HepG2 (cell line): ENCODE data around the gene C22orf31. TPM values are rescaled to one million over a fixed set of nuclear protein-coding genes. Genes with fewer than 3 reads are reported as not detected.

ENCODE experiments used
- ATAC-seq: fragments of 200-7000 bp; cut with Tn5 transposase; 3 replicates; pipeline ENCODE4 v1.9.1; 2020; ENCODE audit warnings: mild to moderate bottlenecking, moderate library complexity
- BruUV-seq: library from RNA; stranded (reverse); fragments of 400-500 nt; replicated peaks from 2 replicates; lab custom pipeline; 2021; lab: Mats Ljungman, UMichigan
- CTCF ChIA-PET: fragments of 300-600 bp; formaldehyde crosslinking; extraction: SDS; loops from one replicate; lab custom pipeline; 2021; ENCODE audit warnings: low total read pairs, inconsistent platforms, low intra/inter-chr PET ratio; lab: Yijun Ruan, JAX
- POLR2A ChIA-PET: fragments of 350-600 bp; sonication (Branson Sonifier 250); formaldehyde crosslinking; loops from one replicate; lab custom pipeline; 2020; ENCODE audit warnings: antibody characterized with exemption, inconsistent platforms; lab: Yijun Ruan, JAX
- DNase-seq: peaks from one replicate; pipeline ENCODE4 v3.0.0-alpha.2; 2015; ENCODE audit warnings: low spot score
- FAIRE-seq: peaks from 3 replicates; lab custom pipeline; 2011; peaks lifted over from hg19 to GRCh38; lab: Jason Lieb, UNC
- H2AFZ ChIP-seq: one replicate; pipeline ENCODE4 v1.6.1; 2011; ENCODE audit warnings: low read length, inconsistent platforms
- H3K27ac ChIP-seq: fragments of 300-600 bp; 3 replicates; pipeline ENCODE4 v1.8.0; 2011; ENCODE audit warnings: mixed run types, mild to moderate bottlenecking, mixed read lengths, low read length, inconsistent platforms; ENCODE audit not compliant: insufficient read depth; ENCODE audit errors: extremely low read length
- H3K27me3 ChIP-seq, 2 experiments: fragments of 200-600 bp in 1 of 2; 2 replicates in 1 of 2; 3 replicates in 1 of 2; pipeline versions ENCODE4 v1.6.0 to v1.8.0; 2011; ENCODE audit warnings: low read length in 2 of 2, mild to moderate bottlenecking in 2 of 2, moderate library complexity in 2 of 2, inconsistent platforms in 1 of 2; ENCODE audit not compliant: insufficient read depth in 2 of 2, control insufficient read depth in 1 of 2
- H3K36me3 ChIP-seq, 2 experiments: fragments of 200-600 bp in 1 of 2; replicated peaks in 1 of 2; 2 replicates in 1 of 2; 3 replicates in 1 of 2; pipeline versions ENCODE4 v1.5.1 to v1.8.0; 2011; ENCODE audit warnings: low read length in 2 of 2, inconsistent platforms in 1 of 2; ENCODE audit not compliant: insufficient read depth in 2 of 2, control insufficient read depth in 1 of 2
- H3K4me1 ChIP-seq: 2 replicates; pipeline ENCODE4 v1.5.1; 2012; ENCODE audit warnings: low read length, inconsistent platforms; ENCODE audit not compliant: insufficient read depth
- H3K4me2 ChIP-seq: 2 replicates; pipeline ENCODE4 v1.6.0; 2011; ENCODE audit warnings: low read depth, low read length, inconsistent platforms
- H3K4me3 ChIP-seq, 3 experiments: fragments of 200-600 bp in 1 of 3; sonication (generic), shearing (Covaris generic) in 1 of 3; replicated peaks in 1 of 3; 2 replicates each; pipeline ENCODE4 v1.5.1; 2011 to 2016; ENCODE audit warnings: low read length in 3 of 3, inconsistent platforms in 2 of 3, low read depth in 2 of 3, mild to moderate bottlenecking in 2 of 3, control low read depth in 1 of 3, mixed read lengths in 1 of 3; ENCODE audit not compliant: insufficient read depth in 1 of 3
- H3K79me2 ChIP-seq: one replicate; pipeline ENCODE4 v1.6.1; 2011; ENCODE audit warnings: low read length, inconsistent platforms; ENCODE audit not compliant: insufficient read depth
- H3K9ac ChIP-seq: 2 replicates; pipeline ENCODE4 v1.6.0; 2011; ENCODE audit warnings: mild to moderate bottlenecking, low read depth, low read length, inconsistent platforms; ENCODE audit not compliant: insufficient read depth
- H3K9me3 ChIP-seq: 2 replicates; pipeline ENCODE4 v1.5.1; 2012; ENCODE audit warnings: mild to moderate bottlenecking, low read length
- H4K20me1 ChIP-seq: 2 replicates; pipeline ENCODE4 v1.6.0; 2011; ENCODE audit warnings: inconsistent platforms, mild to moderate bottlenecking, low read length, moderate library complexity; ENCODE audit not compliant: insufficient read depth
- ATF7-NPFF ChIP-seq: sonication (generic); formaldehyde crosslinking; IDR thresholded peaks from 2 replicates; pipeline ENCODE4 v1.8.1; 2023; ENCODE audit warnings: mild to moderate bottlenecking, low read depth, missing genetic modification reagents, moderate library complexity
- KDM6A ChIP-seq: IDR thresholded peaks from 2 replicates; pipeline ENCODE4 v1.6.1; 2016; ENCODE audit warnings: low read depth
- MED1 ChIP-seq: sonication (generic); formaldehyde crosslinking; IDR thresholded peaks from 2 replicates; pipeline ENCODE4 v1.4.0; 2020; ENCODE audit warnings: missing genetic modification reagents
- MXD4 ChIP-seq: IDR thresholded peaks from 2 replicates; pipeline ENCODE4 v1.6.1; 2016; ENCODE audit warnings: mild to moderate bottlenecking, missing biosample characterization, missing genetic modification reagents
- MYNN ChIP-seq: sonication (generic); formaldehyde crosslinking; IDR thresholded peaks from 2 replicates; pipeline ENCODE4 v1.4.0; 2020; ENCODE audit warnings: mild to moderate bottlenecking, low read depth, missing genetic modification reagents
- NFE2 ChIP-seq: sonication (generic); formaldehyde crosslinking; IDR thresholded peaks from 2 replicates; pipeline ENCODE4 v1.4.0; 2020; ENCODE audit warnings: missing genetic modification reagents
- NFIC ChIP-seq: IDR thresholded peaks from 2 replicates; pipeline ENCODE4 v1.6.1; 2012; ENCODE audit warnings: mild to moderate bottlenecking, low read length, inconsistent platforms
- NFKB2 ChIP-seq: sonication (generic); formaldehyde crosslinking; IDR thresholded peaks from 2 replicates; pipeline ENCODE4 v1.4.0; 2020; ENCODE audit warnings: missing genetic modification reagents, borderline replicate concordance
- SIX1 ChIP-seq: sonication (generic); formaldehyde crosslinking; IDR thresholded peaks from 2 replicates; pipeline ENCODE4 v1.4.0; 2020; ENCODE audit warnings: missing genetic modification reagents, borderline replicate concordance
- TAF1 ChIP-seq: sonication (generic); formaldehyde crosslinking; IDR thresholded peaks from 2 replicates; pipeline ENCODE4 v1.4.0; 2020; ENCODE audit warnings: missing genetic modification reagents
- TOPORS ChIP-seq: sonication (generic); formaldehyde crosslinking; IDR thresholded peaks from 2 replicates; pipeline ENCODE4 v1.8.0; 2023; ENCODE audit warnings: mild to moderate bottlenecking, missing genetic modification reagents
- ZBTB38 ChIP-seq: sonication (generic); formaldehyde crosslinking; IDR thresholded peaks from 2 replicates; pipeline ENCODE4 v1.5.1; 2020; ENCODE audit warnings: mild to moderate bottlenecking, missing genetic modification reagents
- ZFP36L1 ChIP-seq: sonication (generic); formaldehyde crosslinking; IDR thresholded peaks from 2 replicates; pipeline ENCODE4 v1.8.0; 2022; ENCODE audit warnings: mild to moderate bottlenecking, missing genetic modification reagents, moderate library complexity
- ZMAT3 ChIP-seq: sonication (generic); formaldehyde crosslinking; conservative IDR thresholded peaks from 2 replicates; pipeline ENCODE4 v1.7.0; 2021; ENCODE audit warnings: missing genetic modification reagents
- ZNF678 ChIP-seq: sonication (generic); formaldehyde crosslinking; IDR thresholded peaks from 2 replicates; pipeline ENCODE4 v1.4.0; 2020; ENCODE audit warnings: mild to moderate bottlenecking, missing genetic modification reagents
- ZNF839 ChIP-seq: sonication (generic); formaldehyde crosslinking; IDR thresholded peaks from 2 replicates; pipeline ENCODE4 v1.4.0; 2020; ENCODE audit warnings: missing genetic modification reagents, mild to moderate bottlenecking, borderline replicate concordance
- ZNF850 ChIP-seq: sonication (generic); formaldehyde crosslinking; conservative IDR thresholded peaks from 2 replicates; pipeline ENCODE4 v1.9.0; 2021; ENCODE audit warnings: mild to moderate bottlenecking, missing genetic modification reagents
- WGBS: methylation state at CpG from one replicate; pipeline ENCODE4 v1.1.6; 2017; ENCODE audit warnings: low lambda C conversion rate; 5-methylcytosine and 5-hydroxymethylcytosine counted together
- in situ Hi-C: cut with HindIII; loops from 2 replicates; pipeline ENCODE4 v1.10.0; 2017; ENCODE audit warnings: low pct_unique_long_range_greater_than_20kb; ENCODE audit not compliant: extremely low pct_ligation_motif_present
- intact Hi-C: fragments of 100-400 bp; cut with micrococcal nuclease; formaldehyde crosslinking; loops from one replicate; pipeline ENCODE4 v1.10.0; 2022; ENCODE audit not compliant: unreplicated experiment
- polyA plus RNA-seq, 8 experiments: library from polyadenylated mRNA; depleted of rRNA in 3 of 8; stranded (reverse) in 7 of 8; unstranded in 1 of 8; fragments of >200 nt; fragmentation: Illumina TruSeq in 4 of 8; extraction: Trizol in 4 of 8; gene quantifications; 2 replicates each; pipeline versions ENCODE4 v1.2.1 to v1.2.3, GENCODE V29; 2011 to 2016; ENCODE audit warnings: low read depth in 4 of 8, missing spikeins in 1 of 8, mixed read lengths in 1 of 8; ENCODE audit not compliant: insufficient read depth in 1 of 8
- total RNA-seq, 5 experiments: library from RNA; depleted of rRNA; stranded (reverse); fragments of >200 nt; fragmentation: Illumina TruSeq; extraction: Trizol; gene quantifications; 2 replicates each; pipeline ENCODE4 v1.2.3, GENCODE V29; 2016; ENCODE audit warnings: low read depth in 1 of 5
- TF ChIP-seq, protein P1 (sequence below): sonication (generic); formaldehyde crosslinking; IDR thresholded peaks from 2 replicates; pipeline ENCODE4 v1.4.0; 2020; ENCODE audit warnings: missing genetic modification reagents
- TF ChIP-seq, protein P2 (sequence below): sonication (generic); formaldehyde crosslinking; IDR thresholded peaks from 2 replicates; pipeline ENCODE4 v1.8.1; 2023; ENCODE audit warnings: mild to moderate bottlenecking, inconsistent platforms, moderate library complexity, missing genetic modification reagents, borderline replicate concordance
- TF ChIP-seq, protein P3 (sequence below): sonication (generic); formaldehyde crosslinking; IDR thresholded peaks from 2 replicates; pipeline ENCODE4 v1.8.1; 2023; ENCODE audit warnings: mild to moderate bottlenecking, missing genetic modification reagents, borderline replicate concordance

C22orf31 gene
- total and polyA plus RNA-seq, 2 of the 13 experiments (the other 11 are each of a cell fraction or from before 2014, with no cell fraction given): not detected

- no peak for FAIRE-seq
- 100% methylated on average over 1 of the region's 1 CpG for WGBS
These were observed 41.5 kb upstream of the C22orf31 start for GRCh38 chr22:29103121-29103520.

GRCh38 chr22:29102300-29102699, 40.7 kb upstream of the C22orf31 start:
- no peak for DNase-seq
- no TSS peak for BruUV-seq
- intact Hi-C loops (no loop called here), in situ Hi-C loops (no loop called here)
- H3K9ac ChIP-seq: no peak overlapping the region
- ChIA-PET CTCF (no interaction called here), POLR2A (no interaction called here)
- H3K4me1 ChIP-seq: peaks cover 7% of the 10 kb centered on the region
- H3K4me2 ChIP-seq: no peak overlapping the region
- H3K27ac ChIP-seq: no peak overlapping the region
- H4K20me1 ChIP-seq: no peaks in the 10 kb centered on the region
- no peaks in the 10 kb centered on the region for H3K9me3 ChIP-seq
- H3K27me3 ChIP-seq: no peaks in the 10 kb centered on the region
- no peaks in the 10 kb centered on the region; a peak in 1 of 5 replicates for H3K36me3 ChIP-seq
- no peak overlapping the region for H3K4me3 ChIP-seq
- H3K79me2 ChIP-seq: no peaks in the 10 kb centered on the region
- 97% methylated on average over 2 of the region's 2 CpGs for WGBS
- no peak for ATAC-seq
- FAIRE-seq: no peak
- no peak overlapping the region for H2AFZ ChIP-seq
- TF ChIP-seq NFKB2 (CRISPR knock-in tag): no peak
- no peak for TF ChIP-seq ZFP36L1 (CRISPR knock-in tag)
- no peak for TF ChIP-seq ZNF839
- no peak for TF ChIP-seq NFIC
- no peak for TF ChIP-seq MED1 (CRISPR knock-in tag)
- TF ChIP-seq ATF7-NPFF: no peak
- no peak for TF ChIP-seq SIX1 (CRISPR knock-in tag)
- TF ChIP-seq KDM6A (CRISPR knock-in tag): no peak
- no peak for TF ChIP-seq NFE2 (CRISPR knock-in tag)
- TF ChIP-seq, protein P1, sequence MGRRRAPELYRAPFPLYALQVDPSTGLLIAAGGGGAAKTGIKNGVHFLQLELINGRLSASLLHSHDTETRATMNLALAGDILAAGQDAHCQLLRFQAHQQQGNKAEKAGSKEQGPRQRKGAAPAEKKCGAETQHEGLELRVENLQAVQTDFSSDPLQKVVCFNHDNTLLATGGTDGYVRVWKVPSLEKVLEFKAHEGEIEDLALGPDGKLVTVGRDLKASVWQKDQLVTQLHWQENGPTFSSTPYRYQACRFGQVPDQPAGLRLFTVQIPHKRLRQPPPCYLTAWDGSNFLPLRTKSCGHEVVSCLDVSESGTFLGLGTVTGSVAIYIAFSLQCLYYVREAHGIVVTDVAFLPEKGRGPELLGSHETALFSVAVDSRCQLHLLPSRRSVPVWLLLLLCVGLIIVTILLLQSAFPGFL (CRISPR knock-in tag): no peak
- TF ChIP-seq, protein P2, sequence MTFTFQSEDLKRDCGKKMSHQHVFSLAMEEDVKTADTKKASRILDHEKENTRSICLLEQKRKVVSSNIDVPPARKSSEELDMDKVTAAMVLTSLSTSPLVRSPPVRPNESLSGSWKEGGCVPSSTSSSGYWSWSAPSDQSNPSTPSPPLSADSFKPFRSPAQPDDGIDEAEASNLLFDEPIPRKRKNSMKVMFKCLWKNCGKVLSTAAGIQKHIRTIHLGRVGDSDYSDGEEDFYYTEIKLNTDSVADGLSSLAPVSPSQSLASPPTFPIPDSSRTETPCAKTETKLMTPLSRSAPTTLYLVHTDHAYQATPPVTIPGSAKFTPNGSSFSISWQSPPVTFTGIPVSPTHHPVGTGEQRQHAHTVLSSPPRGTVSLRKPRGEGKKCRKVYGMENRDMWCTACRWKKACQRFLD (CRISPR knock-in tag): no peak
- no peak for TF ChIP-seq ZBTB38
- TF ChIP-seq TAF1 (CRISPR knock-in tag): no peak
- TF ChIP-seq ZNF850 (CRISPR knock-in tag): no peak
- no peak for TF ChIP-seq ZMAT3
- TF ChIP-seq, protein P3, sequence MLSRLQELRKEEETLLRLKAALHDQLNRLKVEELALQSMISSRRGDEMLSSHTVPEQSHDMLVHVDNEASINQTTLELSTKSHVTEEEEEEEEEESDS: no peak
- TF ChIP-seq MYNN: no peak
- TF ChIP-seq TOPORS: no peak

More at GRCh38 chr22:29103121-29103520, 41.5 kb upstream of the C22orf31 start:
- no peaks in the 10 kb centered on the region for H3K27me3 ChIP-seq
- no peak overlapping the region for H3K27ac ChIP-seq
- no peak for DNase-seq
- no peaks in the 10 kb centered on the region for H4K20me1 ChIP-seq
- H3K79me2 ChIP-seq: no peaks in the 10 kb centered on the region
- in situ Hi-C loops: no loop called here
- H3K9me3 ChIP-seq: no peaks in the 10 kb centered on the region
- no peak overlapping the region for H3K4me3 ChIP-seq
- BruUV-seq: no TSS peak
- no peak overlapping the region for H2AFZ ChIP-seq
- H3K4me1 ChIP-seq: no peaks in the 10 kb centered on the region
- POLR2A ChIA-PET: no interaction called here
- TF ChIP-seq ZNF678 (CRISPR knock-in tag) (no peak), MXD4 (CRISPR knock-in tag) (no peak), ZMAT3 (no peak)
- TF ChIP-seq, all 625 proteins: peak for 0
- intact Hi-C loops: no loop called here
- ATAC-seq: no peak
- H3K4me2 ChIP-seq: no peak overlapping the region
- H3K9ac ChIP-seq: no peak overlapping the region
- H3K36me3 ChIP-seq: no peaks in the 10 kb centered on the region; a peak in 1 of 5 replicates
- CTCF ChIA-PET: no interaction called here
